Neural progenitor cell (in vitro differentiated cells): ENCODE measurements around the gene GBP2.

Experiments
- EZH2 ChIP-seq: fragments of 200-600 bp; sonication (generic); IDR thresholded peaks from 2 replicates; pipeline ENCODE4 v1.6.1; 2017; ENCODE audit warnings: antibody characterized with exemption, mild to moderate bottlenecking, moderate library complexity
- TF ChIP-seq, protein P1 (sequence below): fragments of 200-600 bp; sonication (generic); IDR thresholded peaks from 2 replicates; pipeline ENCODE4 v1.5.1; 2017; ENCODE audit warnings: antibody characterized with exemption, mild to moderate bottlenecking

DNA sequence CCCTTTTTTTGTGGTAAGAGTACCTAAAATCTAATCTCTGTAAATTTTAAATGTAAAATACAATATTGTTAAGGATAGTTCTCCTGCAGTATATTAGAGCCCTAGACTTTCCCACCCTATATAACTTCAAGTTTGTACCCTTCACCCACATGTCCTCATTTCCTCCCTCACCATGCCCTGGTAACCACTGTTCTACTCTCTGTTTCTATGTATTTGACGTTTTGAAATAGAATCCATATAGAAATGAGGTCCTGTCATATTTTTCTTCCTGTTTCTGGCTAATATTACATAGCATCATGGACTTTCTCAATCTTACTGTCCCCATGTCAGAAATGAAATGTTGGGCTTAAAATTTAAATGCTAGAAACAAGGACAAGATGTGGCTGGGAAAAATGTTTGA is 25.1 kb upstream of the GBP2 start:
- TF ChIP-seq, protein P1, sequence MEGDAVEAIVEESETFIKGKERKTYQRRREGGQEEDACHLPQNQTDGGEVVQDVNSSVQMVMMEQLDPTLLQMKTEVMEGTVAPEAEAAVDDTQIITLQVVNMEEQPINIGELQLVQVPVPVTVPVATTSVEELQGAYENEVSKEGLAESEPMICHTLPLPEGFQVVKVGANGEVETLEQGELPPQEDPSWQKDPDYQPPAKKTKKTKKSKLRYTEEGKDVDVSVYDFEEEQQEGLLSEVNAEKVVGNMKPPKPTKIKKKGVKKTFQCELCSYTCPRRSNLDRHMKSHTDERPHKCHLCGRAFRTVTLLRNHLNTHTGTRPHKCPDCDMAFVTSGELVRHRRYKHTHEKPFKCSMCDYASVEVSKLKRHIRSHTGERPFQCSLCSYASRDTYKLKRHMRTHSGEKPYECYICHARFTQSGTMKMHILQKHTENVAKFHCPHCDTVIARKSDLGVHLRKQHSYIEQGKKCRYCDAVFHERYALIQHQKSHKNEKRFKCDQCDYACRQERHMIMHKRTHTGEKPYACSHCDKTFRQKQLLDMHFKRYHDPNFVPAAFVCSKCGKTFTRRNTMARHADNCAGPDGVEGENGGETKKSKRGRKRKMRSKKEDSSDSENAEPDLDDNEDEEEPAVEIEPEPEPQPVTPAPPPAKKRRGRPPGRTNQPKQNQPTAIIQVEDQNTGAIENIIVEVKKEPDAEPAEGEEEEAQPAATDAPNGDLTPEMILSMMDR, result no peak
- no peak for TF ChIP-seq EZH2
